Progenitor cell of endocrine pancreas (in vitro differentiated cells): Measurements from ENCODE around the gene TNRC6C. TPM values are rescaled to one million over a fixed set of nuclear protein-coding genes. Genes with fewer than 3 reads are reported as not detected.

Experiments used
- DNase-seq: peaks from one replicate; pipeline ENCODE4 v3.0.0; 2021; ENCODE audit warnings: low spot score; ENCODE audit not compliant: unreplicated experiment
- H3K27ac Mint-ChIP-seq: 2 replicates; pipeline ENCODE4 v1.8.0; 2021; ENCODE audit warnings: mild to moderate bottlenecking, moderate library complexity, mixed read lengths
- H3K27me3 Mint-ChIP-seq: 2 replicates; pipeline ENCODE4 v1.8.0; 2021; ENCODE audit warnings: mixed read lengths
- H3K36me3 Mint-ChIP-seq: 2 replicates; pipeline ENCODE4 v1.8.0; 2022; ENCODE audit warnings: mixed read lengths; ENCODE audit not compliant: insufficient read depth
- H3K4me1 Mint-ChIP-seq: 2 replicates; pipeline ENCODE4 v1.8.0; 2021; ENCODE audit warnings: low read depth, mixed read lengths
- H3K4me3 Mint-ChIP-seq: 2 replicates; pipeline ENCODE4 v1.8.0; 2021; ENCODE audit warnings: low read depth, mild to moderate bottlenecking, moderate library complexity, mixed read lengths
- H3K9me3 Mint-ChIP-seq: 2 replicates; pipeline ENCODE4 v1.8.0; 2021; ENCODE audit warnings: low read depth, mixed read lengths
- total RNA-seq: library from RNA; stranded (reverse); gene quantifications from 2 replicates; pipeline ENCODE4 v1.2.1, GENCODE V29; 2021
- TF ChIP-seq, protein P1 (sequence below): fragments of 200-600 bp; sonication (generic); IDR thresholded peaks from one replicate; pipeline ENCODE4 v1.5.0; 2021; ENCODE audit warnings: antibody characterized with exemption, mild to moderate bottlenecking; ENCODE audit not compliant: unreplicated experiment

Gene TNRC6C
- total RNA-seq, 1 donor from 2014 or later, result 38.3 TPM

DNA sequence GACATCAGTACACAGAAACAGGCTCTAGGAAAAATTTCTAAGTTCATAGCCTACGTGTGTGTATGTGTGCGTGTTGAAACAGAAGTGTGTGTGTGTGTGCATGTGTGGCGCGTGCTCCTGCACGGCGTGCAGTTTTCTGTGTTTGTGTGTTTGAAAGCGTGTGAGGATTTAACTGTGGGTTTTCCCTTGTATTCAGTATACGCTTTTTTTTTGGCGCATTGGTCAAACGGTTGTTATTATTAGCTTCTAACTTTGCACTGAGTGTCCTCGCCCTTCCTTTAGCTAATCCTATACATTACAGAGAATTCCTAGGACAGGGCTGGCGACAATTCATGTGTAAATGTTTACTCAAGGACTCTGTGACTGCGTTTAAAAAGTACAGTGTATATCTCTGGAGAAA is 147.0 kb downstream of the TNRC6C start:
- Mint-ChIP-seq H3K27me3 (no peaks in the 10 kb centered on the region), H3K36me3 (peaks cover 32% of the 10 kb centered on the region), H3K4me1 (peaks cover 1% of the 10 kb centered on the region), H3K4me3 (no peak overlapping the region), H3K9me3 (peaks cover 9% of the 10 kb centered on the region), H3K27ac (no peak overlapping the region)
- TF ChIP-seq, protein P1, sequence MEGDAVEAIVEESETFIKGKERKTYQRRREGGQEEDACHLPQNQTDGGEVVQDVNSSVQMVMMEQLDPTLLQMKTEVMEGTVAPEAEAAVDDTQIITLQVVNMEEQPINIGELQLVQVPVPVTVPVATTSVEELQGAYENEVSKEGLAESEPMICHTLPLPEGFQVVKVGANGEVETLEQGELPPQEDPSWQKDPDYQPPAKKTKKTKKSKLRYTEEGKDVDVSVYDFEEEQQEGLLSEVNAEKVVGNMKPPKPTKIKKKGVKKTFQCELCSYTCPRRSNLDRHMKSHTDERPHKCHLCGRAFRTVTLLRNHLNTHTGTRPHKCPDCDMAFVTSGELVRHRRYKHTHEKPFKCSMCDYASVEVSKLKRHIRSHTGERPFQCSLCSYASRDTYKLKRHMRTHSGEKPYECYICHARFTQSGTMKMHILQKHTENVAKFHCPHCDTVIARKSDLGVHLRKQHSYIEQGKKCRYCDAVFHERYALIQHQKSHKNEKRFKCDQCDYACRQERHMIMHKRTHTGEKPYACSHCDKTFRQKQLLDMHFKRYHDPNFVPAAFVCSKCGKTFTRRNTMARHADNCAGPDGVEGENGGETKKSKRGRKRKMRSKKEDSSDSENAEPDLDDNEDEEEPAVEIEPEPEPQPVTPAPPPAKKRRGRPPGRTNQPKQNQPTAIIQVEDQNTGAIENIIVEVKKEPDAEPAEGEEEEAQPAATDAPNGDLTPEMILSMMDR, result no peak
- no peak for DNase-seq

DNA sequence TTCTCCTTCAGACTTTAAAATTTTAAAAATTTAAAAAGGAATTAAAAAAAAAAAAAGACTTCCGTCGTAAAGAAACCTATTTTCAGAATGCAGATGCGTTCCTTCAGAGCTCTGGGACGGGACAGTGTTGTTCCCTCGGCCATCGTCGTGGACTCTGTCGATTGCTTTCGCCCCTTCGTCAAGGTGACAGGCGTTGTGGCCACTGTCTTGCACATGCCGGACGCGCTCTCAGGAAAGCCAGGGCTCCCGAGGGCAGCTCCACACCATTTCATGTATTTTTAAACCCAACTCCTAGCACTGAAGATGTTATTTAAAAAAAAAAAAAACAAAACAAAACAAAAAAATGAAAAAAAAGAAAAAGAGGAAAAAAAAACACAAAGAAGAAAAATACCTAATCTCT is 147.7 kb downstream of the TNRC6C start:
- peak overlapping the region; percentile 62 for H3K27ac Mint-ChIP-seq
- H3K4me1 Mint-ChIP-seq, result peaks cover 1% of the 10 kb centered on the region
- TF ChIP-seq, protein P1, result no peak
- DNase-seq, result no peak
- peaks cover 6% of the 10 kb centered on the region for H3K9me3 Mint-ChIP-seq
- no peak overlapping the region for H3K4me3 Mint-ChIP-seq
- peaks cover 30% of the 10 kb centered on the region for H3K36me3 Mint-ChIP-seq
- no peaks in the 10 kb centered on the region for H3K27me3 Mint-ChIP-seq

- Mint-ChIP-seq H3K9me3 (no peaks in the 10 kb centered on the region), H3K27me3 (no peaks in the 10 kb centered on the region), H3K4me1 (peaks cover 1% of the 10 kb centered on the region), H3K4me3 (no peak overlapping the region), H3K27ac (no peak overlapping the region), H3K36me3 (peaks cover 21% of the 10 kb centered on the region)
- no peak for DNase-seq
- TF ChIP-seq, protein P1, result no peak
Observed at GRCh38 chr17:78107457-78107856, 149.0 kb downstream of the TNRC6C start.

GRCh38 chr17:78107976-78108725 is 149.6 kb downstream of the TNRC6C start:
- TF ChIP-seq, protein P1, result no peak
- H3K27me3 Mint-ChIP-seq, result no peaks in the 10 kb centered on the region
- H3K27ac Mint-ChIP-seq, result no peak overlapping the region
- peaks cover 23% of the 10 kb centered on the region for H3K36me3 Mint-ChIP-seq
- DNase-seq, result no peak
- peaks cover 2% of the 10 kb centered on the region for H3K4me1 Mint-ChIP-seq
- H3K4me3 Mint-ChIP-seq, result no peak overlapping the region
- H3K9me3 Mint-ChIP-seq, result no peaks in the 10 kb centered on the region

- TF ChIP-seq, protein P1, result no peak
- Mint-ChIP-seq H3K27ac (no peak overlapping the region), H3K9me3 (no peaks in the 10 kb centered on the region), H3K36me3 (peaks cover 21% of the 10 kb centered on the region), H3K27me3 (no peaks in the 10 kb centered on the region), H3K4me3 (no peak overlapping the region), H3K4me1 (peaks cover 2% of the 10 kb centered on the region)
- no peak for DNase-seq
Observed at GRCh38 chr17:78108726-78109488, 150.4 kb downstream of the TNRC6C start.
